Activated naive CD4-positive, alpha-beta T cell treated with anti-CD3 and anti-CD28 coated beads, Interleukin-2, amount 50 U/mL, for 24 hours (primary cell): Measurements from ENCODE around the gene OR12D1.
"Not testable (repeated sequence)": the region's sequence is repeated elsewhere in the genome, so short reads cannot be mapped to it uniquely, and the experiment has no call there.

Experiments
- H3K27ac Mint-ChIP-seq: one replicate; pipeline ENCODE4 v1.8.0; 2021; ENCODE audit warnings: mild to moderate bottlenecking, mixed read lengths
- H3K27me3 Mint-ChIP-seq: one replicate; pipeline ENCODE4 v1.8.0; 2021; ENCODE audit warnings: mixed read lengths
- H3K36me3 Mint-ChIP-seq: one replicate; pipeline ENCODE4 v1.8.0; 2021; ENCODE audit warnings: mixed read lengths
- H3K4me1 Mint-ChIP-seq: one replicate; pipeline ENCODE4 v1.8.0; 2021; ENCODE audit warnings: mixed read lengths
- H3K4me3 Mint-ChIP-seq: one replicate; pipeline ENCODE4 v1.8.0; 2021; ENCODE audit warnings: mild to moderate bottlenecking, mixed read lengths
- H3K9me3 Mint-ChIP-seq: one replicate; pipeline ENCODE4 v1.8.0; 2021; ENCODE audit warnings: mixed read lengths

OR12D1 gene

GRCh38 chr6:29414588-29414987, at the start of gene OR12D1:
Gene OR12D1 (plus strand): TSS chr6:29414928.
- Mint-ChIP-seq H3K4me1 (no peaks in the 10 kb centered on the region), H3K4me3 (no peak within 1 kb of the TSS), H3K27ac (no peak within 1 kb of the TSS), H3K9me3 (peaks cover 18% of the 10 kb centered on the region), H3K36me3 (peaks cover 1% of the 10 kb centered on the region), H3K27me3 (peaks cover 29% of the 10 kb centered on the region)

DNA sequence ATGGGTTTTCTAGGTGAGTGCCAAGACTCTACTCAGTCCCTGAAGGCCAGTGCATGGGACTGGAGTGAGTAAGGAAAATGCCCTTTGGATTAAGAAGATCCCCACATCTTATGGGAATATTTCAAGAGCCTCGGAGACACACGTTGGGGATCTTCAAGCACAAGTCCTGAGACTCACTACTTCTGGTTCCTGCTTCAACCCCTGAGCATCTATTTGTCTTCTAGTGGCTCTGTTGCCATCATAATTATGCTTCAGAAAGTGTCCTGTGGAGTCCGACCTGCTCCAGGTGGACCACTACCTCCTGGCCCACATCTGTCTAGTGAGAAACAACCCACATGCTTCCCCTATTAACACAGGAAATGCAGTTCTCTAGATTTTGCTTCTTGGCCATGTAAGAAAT, 46.0 kb upstream of the OR12D1 start, which contains the start of gene OR5V1:
OR5V1 (minus strand) TSS at position 101 of the 400 bp plus-strand sequence. CDS start 12,670 bp downstream, outside the sequence.
- peaks cover 17% of the 10 kb centered on the region for H3K27me3 Mint-ChIP-seq
- H3K27ac Mint-ChIP-seq = no peak within 1 kb of the TSS
- no peak within 1 kb of the TSS for H3K4me3 Mint-ChIP-seq
- H3K4me1 Mint-ChIP-seq = no peaks in the 10 kb centered on the region
- H3K36me3 Mint-ChIP-seq = no peaks in the 10 kb centered on the region
- no peaks in the 10 kb centered on the region for H3K9me3 Mint-ChIP-seq

- Mint-ChIP-seq H3K27ac (no peak within 1 kb of the TSS), H3K9me3 (no peaks in the 10 kb centered on the region), H3K4me3 (no peak within 1 kb of the TSS), H3K27me3 (peaks cover 32% of the 10 kb centered on the region), H3K4me1 (no peaks in the 10 kb centered on the region), H3K36me3 (no peaks in the 10 kb centered on the region)
Observed at GRCh38 chr6:29375191-29375590, 39.5 kb upstream of the OR12D1 start, which contains the start of gene OR12D3. Gene OR12D3 (minus strand): TSS chr6:29375291. CDS start chr6:29375287, 4 bp downstream.

- no peaks in the 10 kb centered on the region for H3K4me1 Mint-ChIP-seq
- H3K36me3 Mint-ChIP-seq = no peaks in the 10 kb centered on the region
- H3K27ac Mint-ChIP-seq = no peak overlapping the region
- H3K27me3 Mint-ChIP-seq = peaks cover 28% of the 10 kb centered on the region
- no peaks in the 10 kb centered on the region for H3K9me3 Mint-ChIP-seq
- no peak overlapping the region for H3K4me3 Mint-ChIP-seq
Observed at GRCh38 chr6:29376003-29376402, 38.7 kb upstream of the OR12D1 start.

DNA sequence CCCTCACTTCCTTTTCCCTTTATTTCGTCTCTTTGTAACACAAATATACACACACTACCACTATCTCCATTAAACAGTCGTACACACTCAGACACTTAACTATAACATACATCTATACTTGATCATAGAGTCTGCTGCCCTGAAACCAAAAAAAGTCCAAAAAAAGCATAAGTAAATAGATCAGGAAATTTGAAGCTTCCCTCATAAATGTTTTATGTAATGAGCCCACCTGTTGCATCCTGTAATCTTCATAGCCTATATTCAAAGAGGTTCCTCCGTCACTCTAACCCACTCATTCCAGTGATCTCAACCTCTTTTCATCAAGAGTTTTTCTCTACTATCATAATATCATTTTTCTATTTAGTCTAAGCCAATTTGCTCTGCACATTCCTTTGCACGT, 26.2 kb upstream of the OR12D1 start:
- Mint-ChIP-seq H3K4me1 (no peaks in the 10 kb centered on the region), H3K36me3 (no peaks in the 10 kb centered on the region), H3K27ac (no peak overlapping the region), H3K4me3 (no peak overlapping the region), H3K27me3 (peaks cover 25% of the 10 kb centered on the region), H3K9me3 (no peaks in the 10 kb centered on the region)

- no peaks in the 10 kb centered on the region for H3K36me3 Mint-ChIP-seq
- H3K4me3 Mint-ChIP-seq = no peak within 1 kb of the TSS
- H3K27ac Mint-ChIP-seq = no peak within 1 kb of the TSS
- H3K27me3 Mint-ChIP-seq = peaks cover 34% of the 10 kb centered on the region
- H3K4me1 Mint-ChIP-seq = no peaks in the 10 kb centered on the region
- peaks cover 1% of the 10 kb centered on the region for H3K9me3 Mint-ChIP-seq
Observed at GRCh38 chr6:29395331-29395730, 19.4 kb upstream of the OR12D1 start, which contains the start of gene OR12D2. Gene OR12D2 (plus strand): TSS chr6:29395631. CDS start chr6:29396700, 1,069 bp downstream.

GRCh38 chr6:29399525-29399924, 15.2 kb upstream of the OR12D1 start:
- Mint-ChIP-seq H3K9me3 (peaks cover 6% of the 10 kb centered on the region), H3K4me3 (no peak overlapping the region), H3K4me1 (no peaks in the 10 kb centered on the region), H3K36me3 (no peaks in the 10 kb centered on the region), H3K27me3 (peaks cover 40% of the 10 kb centered on the region), H3K27ac (no peak overlapping the region)

DNA sequence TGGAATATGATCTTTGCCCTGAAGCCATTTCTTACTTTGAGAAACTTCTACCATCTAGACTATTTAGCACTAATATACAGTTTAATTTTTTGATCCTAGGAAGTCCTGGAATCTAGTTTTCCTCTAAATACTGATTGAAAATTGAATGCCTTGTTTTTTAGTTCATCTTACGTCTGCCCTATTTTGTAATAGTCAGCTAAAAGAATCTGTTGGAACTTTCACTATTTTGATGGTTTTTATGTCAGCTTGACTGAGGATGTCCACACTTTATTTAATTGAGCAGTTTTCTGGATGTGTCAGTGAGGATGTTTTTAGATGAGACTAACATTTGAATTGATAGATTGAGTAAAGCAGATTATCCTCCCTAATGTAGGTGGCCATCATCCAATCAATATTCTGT, 10.9 kb upstream of the OR12D1 start:
- no peak overlapping the region for H3K27ac Mint-ChIP-seq
- no peaks in the 10 kb centered on the region for H3K4me1 Mint-ChIP-seq
- peaks cover 31% of the 10 kb centered on the region for H3K27me3 Mint-ChIP-seq
- peaks cover 6% of the 10 kb centered on the region for H3K9me3 Mint-ChIP-seq
- no peak overlapping the region for H3K4me3 Mint-ChIP-seq
- no peaks in the 10 kb centered on the region for H3K36me3 Mint-ChIP-seq

DNA sequence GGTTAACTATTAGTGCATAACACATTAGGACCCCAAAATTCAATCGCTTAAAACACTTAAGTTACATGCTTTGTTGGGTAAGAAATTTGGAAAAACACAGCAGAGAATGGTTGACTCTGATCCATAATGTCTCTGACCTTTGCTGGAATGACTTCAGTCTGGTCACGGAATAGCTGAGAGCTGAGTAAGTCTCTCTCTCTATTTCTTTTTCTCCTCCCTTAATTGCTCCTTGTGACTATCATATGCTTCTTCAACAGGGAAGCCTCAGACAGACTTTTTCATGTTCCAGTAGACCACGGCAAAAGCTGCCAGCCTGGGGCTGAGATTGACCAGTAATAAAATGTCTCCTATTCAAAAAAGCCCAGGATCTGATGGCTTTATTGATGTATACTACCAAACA, 4.8 kb downstream of the OR12D1 start:
- H3K4me3 Mint-ChIP-seq = no peak overlapping the region
- no peak overlapping the region for H3K27ac Mint-ChIP-seq
- no peaks in the 10 kb centered on the region for H3K9me3 Mint-ChIP-seq
- H3K27me3 Mint-ChIP-seq = peaks cover 28% of the 10 kb centered on the region
- H3K36me3 Mint-ChIP-seq = no peaks in the 10 kb centered on the region
- H3K4me1 Mint-ChIP-seq = no peaks in the 10 kb centered on the region

GRCh38 chr6:29424168-29424567, 9.4 kb downstream of the OR12D1 start:
- Mint-ChIP-seq H3K27ac (no peak overlapping the region), H3K4me3 (no peak overlapping the region), H3K4me1 (no peaks in the 10 kb centered on the region), H3K27me3 (peaks cover 37% of the 10 kb centered on the region), H3K36me3 (no peaks in the 10 kb centered on the region), H3K9me3 (no peaks in the 10 kb centered on the region)

GRCh38 chr6:29424575-29424974, 9.8 kb downstream of the OR12D1 start:
- no peak overlapping the region for H3K4me3 Mint-ChIP-seq
- H3K27me3 Mint-ChIP-seq = peaks cover 40% of the 10 kb centered on the region
- H3K4me1 Mint-ChIP-seq = no peaks in the 10 kb centered on the region
- H3K9me3 Mint-ChIP-seq = no peaks in the 10 kb centered on the region
- no peaks in the 10 kb centered on the region for H3K36me3 Mint-ChIP-seq
- no peak overlapping the region for H3K27ac Mint-ChIP-seq

DNA sequence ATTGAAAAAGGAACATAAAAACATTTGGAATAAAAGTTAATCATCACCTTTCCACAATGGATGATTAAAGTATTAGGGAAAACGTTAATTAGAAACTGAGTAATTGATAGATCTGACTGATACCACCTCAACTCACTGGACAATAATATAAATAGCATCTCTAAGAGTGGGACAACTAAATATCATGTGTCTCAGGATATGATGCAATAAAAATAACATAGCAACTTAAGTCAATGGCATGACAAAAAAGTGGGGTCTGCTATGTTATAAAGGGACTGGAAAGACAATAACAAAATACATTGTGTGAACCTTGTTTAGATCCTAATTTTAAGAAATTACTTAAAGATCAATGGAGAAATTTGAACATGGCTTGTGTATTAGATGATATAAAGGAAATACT, 10.3 kb downstream of the OR12D1 start:
- Mint-ChIP-seq H3K27me3 (peaks cover 39% of the 10 kb centered on the region), H3K27ac (no peak overlapping the region), H3K4me1 (no peaks in the 10 kb centered on the region), H3K36me3 (no peaks in the 10 kb centered on the region), H3K4me3 (no peak overlapping the region), H3K9me3 (no peaks in the 10 kb centered on the region)

- Mint-ChIP-seq H3K36me3 (no peaks in the 10 kb centered on the region), H3K27me3 (peaks cover 28% of the 10 kb centered on the region), H3K9me3 (no peaks in the 10 kb centered on the region), H3K27ac (no peak overlapping the region), H3K4me1 (no peaks in the 10 kb centered on the region), H3K4me3 (no peak overlapping the region)
Observed at GRCh38 chr6:29426654-29427053, 11.9 kb downstream of the OR12D1 start.

DNA sequence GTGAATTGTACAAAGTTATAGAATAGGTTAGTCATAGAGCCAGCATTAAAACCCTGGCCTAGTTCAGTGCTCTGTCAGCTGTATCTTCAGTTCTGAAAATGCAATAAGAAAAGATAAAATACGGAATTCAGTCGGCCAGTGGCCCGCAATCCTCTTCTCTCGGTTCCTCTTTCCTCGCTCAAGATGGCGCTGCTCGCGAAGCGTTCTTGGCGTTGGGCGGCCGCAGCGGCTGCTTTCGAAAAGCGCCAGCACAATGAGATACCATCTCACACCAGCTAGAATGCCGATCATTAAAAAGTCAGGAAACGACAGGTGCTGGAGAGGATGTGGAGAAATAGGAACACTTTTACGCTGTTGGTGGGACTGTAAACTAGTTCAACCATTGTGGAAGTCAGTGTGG, 22.0 kb downstream of the OR12D1 start:
- not testable (repeated sequence) for H3K9me3 Mint-ChIP-seq, H3K27ac Mint-ChIP-seq, H3K4me1 Mint-ChIP-seq, H3K4me3 Mint-ChIP-seq, H3K36me3 Mint-ChIP-seq
- peaks cover 38% of the 10 kb centered on the region for H3K27me3 Mint-ChIP-seq

DNA sequence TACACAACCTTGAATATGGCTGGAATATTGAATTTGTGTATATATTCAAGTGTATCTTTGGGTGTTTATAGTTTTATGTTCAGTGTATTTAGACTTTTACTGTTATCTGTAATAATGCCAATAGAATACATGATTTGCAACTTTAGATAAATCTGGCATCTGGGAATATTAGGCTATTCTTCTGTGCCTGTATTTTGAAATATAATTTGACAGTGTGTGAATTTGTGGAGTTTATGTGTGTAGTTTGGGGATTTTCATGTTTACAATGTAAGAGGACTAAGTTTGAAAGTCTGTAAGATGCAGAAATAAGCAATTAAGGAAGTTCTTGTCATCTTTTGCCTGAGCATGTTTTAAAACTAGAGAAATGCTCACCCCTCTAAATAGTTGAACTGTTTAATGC, 24.3 kb downstream of the OR12D1 start, which contains the start of gene OR10C1:
OR10C1 (plus strand) TSS at position 301 of the 400 bp plus-strand sequence. CDS start 710 bp downstream, outside the sequence.
- H3K4me3 Mint-ChIP-seq = no peak within 1 kb of the TSS
- H3K27ac Mint-ChIP-seq = no peak within 1 kb of the TSS
- no peaks in the 10 kb centered on the region for H3K4me1 Mint-ChIP-seq
- H3K9me3 Mint-ChIP-seq = no peaks in the 10 kb centered on the region
- no peaks in the 10 kb centered on the region for H3K36me3 Mint-ChIP-seq
- H3K27me3 Mint-ChIP-seq = peaks cover 31% of the 10 kb centered on the region

GRCh38 chr6:29442719-29443118, 28.0 kb downstream of the OR12D1 start:
- no peaks in the 10 kb centered on the region for H3K9me3 Mint-ChIP-seq
- H3K4me1 Mint-ChIP-seq = no peaks in the 10 kb centered on the region
- no peak overlapping the region for H3K27ac Mint-ChIP-seq
- peaks cover 28% of the 10 kb centered on the region for H3K27me3 Mint-ChIP-seq
- H3K4me3 Mint-ChIP-seq = no peak overlapping the region
- H3K36me3 Mint-ChIP-seq = no peaks in the 10 kb centered on the region

DNA sequence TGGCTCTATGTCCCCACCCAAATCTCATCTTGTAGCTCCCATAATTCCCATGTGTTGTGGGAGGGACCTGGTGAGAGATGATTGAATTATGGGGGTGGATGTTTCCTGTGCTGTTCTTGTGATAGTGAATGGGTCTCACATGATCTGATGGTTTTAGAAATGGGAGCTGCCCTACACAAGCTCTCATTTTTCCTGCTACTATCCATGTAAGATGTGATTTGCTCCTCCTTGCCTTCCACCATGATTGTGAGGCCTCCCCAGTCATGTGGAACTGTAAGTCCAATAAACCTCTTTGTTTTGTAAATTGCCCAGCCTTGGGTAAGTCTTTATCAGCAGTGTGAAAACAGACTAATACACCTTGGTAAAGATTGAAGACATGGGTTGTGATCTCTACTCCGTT, 29.3 kb downstream of the OR12D1 start:
- not testable (repeated sequence) for H3K9me3 Mint-ChIP-seq, H3K4me1 Mint-ChIP-seq, H3K27ac Mint-ChIP-seq, H3K4me3 Mint-ChIP-seq, H3K36me3 Mint-ChIP-seq
- H3K27me3 Mint-ChIP-seq = peaks cover 35% of the 10 kb centered on the region
